H9 (cell line): ENCODE data around the gene FAM174B. TPM values are rescaled to one million over a fixed set of nuclear protein-coding genes. Genes with fewer than 3 reads are reported as not detected.

ENCODE experiments used
- DNase-seq: peaks from one replicate; pipeline ENCODE4 v3.0.0-alpha.2; 2017
- H2AFZ ChIP-seq: one replicate; pipeline ENCODE4 v1.6.1; 2013; ENCODE audit warnings: mild to moderate bottlenecking, low read length, control low read depth, moderate library complexity
- H2AK5ac ChIP-seq: 2 replicates; pipeline ENCODE4 v1.6.1; 2013; ENCODE audit warnings: low read length, control low read depth, mixed read lengths; ENCODE audit not compliant: insufficient read length
- H2BK120ac ChIP-seq: one replicate; pipeline ENCODE4 v1.6.1; 2013; ENCODE audit warnings: low read depth, mild to moderate bottlenecking, low read length, control low read depth, inconsistent platforms; ENCODE audit not compliant: poor library complexity, severe bottlenecking
- H2BK12ac ChIP-seq: 2 replicates; pipeline ENCODE4 v1.6.1; 2013; ENCODE audit warnings: low read length, control low read depth, mixed read lengths, low read depth; ENCODE audit not compliant: insufficient read length
- H2BK15ac ChIP-seq: 2 replicates; pipeline ENCODE4 v1.6.1; 2013; ENCODE audit warnings: low read depth, low read length, control low read depth
- H2BK20ac ChIP-seq: one replicate; pipeline ENCODE4 v1.6.1; 2013; ENCODE audit warnings: low read depth, mild to moderate bottlenecking, low read length, control low read depth, inconsistent platforms; ENCODE audit not compliant: poor library complexity, severe bottlenecking
- H2BK5ac ChIP-seq: 2 replicates; pipeline ENCODE4 v1.6.1; 2013; ENCODE audit warnings: low read length, control low read depth, mixed read lengths; ENCODE audit not compliant: insufficient read length
- H3K14ac ChIP-seq: 2 replicates; pipeline ENCODE4 v1.6.1; 2013; ENCODE audit warnings: low read length, control low read depth; ENCODE audit not compliant: insufficient read depth
- H3K18ac ChIP-seq: 2 replicates; pipeline ENCODE4 v1.6.1; 2013; ENCODE audit warnings: low read depth, mild to moderate bottlenecking, mixed read lengths, low read length, control low read depth; ENCODE audit not compliant: insufficient read length
- H3K23ac ChIP-seq: 2 replicates; pipeline ENCODE4 v1.6.1; 2013; ENCODE audit warnings: low read length, control low read depth, mixed read lengths, low read depth; ENCODE audit not compliant: insufficient read length
- H3K23me2 ChIP-seq: 2 replicates; pipeline ENCODE4 v1.6.1; 2013; ENCODE audit warnings: low read depth, mild to moderate bottlenecking, mixed read lengths, low read length, control low read depth; ENCODE audit not compliant: insufficient read length, poor library complexity, severe bottlenecking
- H3K27ac ChIP-seq: 2 replicates; pipeline ENCODE4 v1.5.1; 2013; ENCODE audit warnings: low read length, control low read depth, mixed read lengths, low read depth; ENCODE audit not compliant: insufficient read length
- H3K27me3 ChIP-seq: 2 replicates; pipeline ENCODE4 v1.6.1; 2013; ENCODE audit warnings: low read length, control low read depth, inconsistent platforms; ENCODE audit not compliant: insufficient read depth
- H3K4ac ChIP-seq: 2 replicates; pipeline ENCODE4 v1.6.1; 2013; ENCODE audit warnings: low read depth, mild to moderate bottlenecking, control low read depth, inconsistent platforms, low read length, moderate library complexity
- H3K4me1 ChIP-seq: 2 replicates; pipeline ENCODE4 v1.6.1; 2013; ENCODE audit warnings: low read length, control low read depth, inconsistent platforms; ENCODE audit not compliant: insufficient read depth
- H3K4me2 ChIP-seq: 2 replicates; pipeline ENCODE4 v1.6.1; 2013; ENCODE audit warnings: low read length, control low read depth, mixed read lengths; ENCODE audit not compliant: insufficient read length, insufficient read depth
- H3K56ac ChIP-seq: 2 replicates; pipeline ENCODE4 v1.6.1; 2013; ENCODE audit warnings: low read depth, mild to moderate bottlenecking, mixed read lengths, low read length, control low read depth; ENCODE audit not compliant: insufficient read length
- H3K79me1 ChIP-seq: 2 replicates; pipeline ENCODE4 v1.6.1; 2013; ENCODE audit warnings: low read depth, mild to moderate bottlenecking, moderate library complexity, low read length, control low read depth, inconsistent platforms; ENCODE audit not compliant: insufficient read depth, poor library complexity, severe bottlenecking
- H3K79me2 ChIP-seq: 2 replicates; pipeline ENCODE4 v1.6.1; 2013; ENCODE audit warnings: low read length, control low read depth, inconsistent platforms; ENCODE audit not compliant: insufficient read depth
- H3K9ac ChIP-seq: 2 replicates; pipeline ENCODE4 v1.6.1; 2013; ENCODE audit warnings: low read length, control low read depth, mixed read lengths; ENCODE audit not compliant: insufficient read length; ENCODE audit errors: extremely low read depth
- H3K9me3 ChIP-seq: one replicate; pipeline ENCODE4 v1.6.1; 2013; ENCODE audit warnings: low read depth, low read length, inconsistent platforms; ENCODE audit not compliant: control insufficient read depth
- H3T11ph ChIP-seq: one replicate; pipeline ENCODE4 v1.6.1; 2013; ENCODE audit warnings: mild to moderate bottlenecking, low read length, control low read depth, inconsistent platforms
- H4K20me1 ChIP-seq: one replicate; pipeline ENCODE4 v1.6.1; 2013; ENCODE audit not compliant: control insufficient read depth, insufficient read length, insufficient read depth
- H4K5ac ChIP-seq: 2 replicates; pipeline ENCODE4 v1.6.1; 2013; ENCODE audit warnings: low read depth, mild to moderate bottlenecking, mixed read lengths, low read length, control low read depth; ENCODE audit not compliant: insufficient read length
- H4K8ac ChIP-seq: replicated peaks from 2 replicates; pipeline ENCODE4 v1.6.1; 2013; ENCODE audit warnings: low read length, control low read depth, mixed read lengths, low read depth; ENCODE audit not compliant: insufficient read length
- H4K91ac ChIP-seq: 2 replicates; pipeline ENCODE4 v1.6.1; 2013; ENCODE audit warnings: low read depth, mild to moderate bottlenecking, moderate library complexity, mixed read lengths, low read length, control low read depth; ENCODE audit not compliant: insufficient read length
- H3K27ac Mint-ChIP-seq, 3 experiments: 2 replicates in 2 of 3; 3 replicates in 1 of 3; pipeline ENCODE4 v1.8.0; 2020 to 2021; ENCODE audit warnings: mixed read lengths in 3 of 3, mild to moderate bottlenecking in 1 of 3, moderate library complexity in 1 of 3
- H3K27me3 Mint-ChIP-seq: 2 replicates; pipeline ENCODE4 v1.8.0; 2021; ENCODE audit warnings: low read depth, mild to moderate bottlenecking, moderate library complexity, mixed read lengths
- H3K36me3 Mint-ChIP-seq, 3 experiments: 2 replicates in 2 of 3; 3 replicates in 1 of 3; pipeline ENCODE4 v1.8.0; 2020 to 2021; ENCODE audit warnings: low read depth in 3 of 3, mixed read lengths in 3 of 3; ENCODE audit not compliant: insufficient read depth in 1 of 3
- H3K4me1 Mint-ChIP-seq, 2 experiments: 2 replicates each; pipeline ENCODE4 v1.8.0; 2020; ENCODE audit warnings: mixed read lengths in 2 of 2
- H3K4me3 Mint-ChIP-seq, 2 experiments: 2 replicates in 1 of 2; 3 replicates in 1 of 2; pipeline ENCODE4 v1.8.0; 2020 to 2021; ENCODE audit warnings: mild to moderate bottlenecking in 2 of 2, mixed read lengths in 2 of 2, moderate library complexity in 1 of 2
- H3K9me3 Mint-ChIP-seq, 2 experiments: 2 replicates in 1 of 2; 3 replicates in 1 of 2; pipeline ENCODE4 v1.8.0; 2020; ENCODE audit warnings: mild to moderate bottlenecking in 2 of 2, mixed read lengths in 2 of 2, moderate library complexity in 1 of 2
- CTCF ChIP-seq: fragments of 200-600 bp; sonication (generic); conservative IDR thresholded peaks from 3 replicates; pipeline ENCODE4 v1.8.0; 2021; ENCODE audit warnings: antibody characterized with exemption, mild to moderate bottlenecking
- WGBS: extraction: QIAGEN DNeasy Blood & Tissue Kit; methylation state at CpG from one replicate; pipeline ENCODE4 v1.1.7; 2013; ENCODE audit warnings: missing lambda C conversion rate, low lambda C conversion rate, mixed read lengths; ENCODE audit not compliant: insufficient read length; ENCODE audit errors: extremely low coverage; 5-methylcytosine and 5-hydroxymethylcytosine counted together
- total RNA-seq: library from RNA; stranded (reverse); gene quantifications from 2 replicates; pipeline ENCODE4 v1.2.1, GENCODE V29; 2021

The FAM174B gene
- total RNA-seq, 1 experiment from 2014 or later = 38.0 TPM

GRCh38 chr15:92574161-92574560, 81.4 kb downstream of the FAM174B start:
- Histone ChIP-seq H4K8ac (no peak overlapping the region), H4K91ac (no peak overlapping the region), H2BK5ac (no peak overlapping the region), H3K27ac (no peak overlapping the region), H3K9me3 (no peaks in the 10 kb centered on the region), H3T11ph (no peak overlapping the region), H3K14ac (no peak overlapping the region), H2BK15ac (no peak overlapping the region), H3K56ac (no peak overlapping the region), H2AFZ (no peak overlapping the region), H3K27me3 (no peaks in the 10 kb centered on the region), H3K23me2 (no peaks in the 10 kb centered on the region), H3K4me1 (no peaks in the 10 kb centered on the region), H3K23ac (no peak overlapping the region), H2BK12ac (no peak overlapping the region), H2BK120ac (no peak overlapping the region), H3K4me2 (no peak overlapping the region), H3K9ac (no peak overlapping the region), H2AK5ac (no peak overlapping the region), H3K18ac (no peak overlapping the region), H4K20me1 (no peaks in the 10 kb centered on the region), H3K79me1 (no peaks in the 10 kb centered on the region), H4K5ac (no peak overlapping the region), H2BK20ac (no peak overlapping the region), H3K4ac (no peak overlapping the region), H3K79me2 (no peaks in the 10 kb centered on the region)
- no CpG with 5 or more reads among the region's 1 CpG for WGBS
- no peak for DNase-seq
- Mint-ChIP-seq H3K27me3 (peaks cover 38% of the 10 kb centered on the region), H3K27ac (no peak overlapping the region), H3K4me1 (no peaks in the 10 kb centered on the region), H3K9me3 (peaks cover 0 to 4% of the 10 kb centered on the region in 2 experiments; a peak in 2 of 5 replicates), H3K4me3 (no peak overlapping the region), H3K36me3 (peaks cover 0 to 3% (median 0%) of the 10 kb centered on the region in 3 experiments; a peak in 2 of 7 replicates)
- TF ChIP-seq CTCF = no peak
